Activated T-helper 17 cell treated with anti-CD3 and anti-CD28 coated beads, Interleukin-2, amount 50 U/mL, for 72 hours (primary cell): ENCODE measurements around the gene CMBL. TPM values are rescaled to one million over a fixed set of nuclear protein-coding genes. Genes with fewer than 3 reads are reported as not detected.
A peak's percentile ranks its signal among the peaks of the same experiment; 100 is the strongest.
"Not testable (repeated sequence)": the region's sequence is repeated elsewhere in the genome, so short reads cannot be mapped to it uniquely, and the experiment has no call there.

Experiments used
- ATAC-seq: fragments of 150-1000 bp; cut with Tn5 transposase; replicated peaks from 2 replicates; pipeline ENCODE4 v1.10.0; 2021; ENCODE audit warnings: mild to moderate bottlenecking, moderate library complexity
- H3K27ac Mint-ChIP-seq: one replicate; pipeline ENCODE4 v1.8.0; 2022; ENCODE audit warnings: mixed read lengths
- H3K27me3 Mint-ChIP-seq: one replicate; pipeline ENCODE4 v1.8.0; 2022; ENCODE audit warnings: mixed read lengths
- H3K36me3 Mint-ChIP-seq: one replicate; pipeline ENCODE4 v1.8.0; 2022; ENCODE audit warnings: low read depth, mild to moderate bottlenecking, mixed read lengths
- H3K4me1 Mint-ChIP-seq: one replicate; pipeline ENCODE4 v1.8.0; 2022; ENCODE audit warnings: mixed read lengths
- H3K4me3 Mint-ChIP-seq: one replicate; pipeline ENCODE4 v1.8.0; 2022; ENCODE audit warnings: mild to moderate bottlenecking, mixed read lengths
- H3K9me3 Mint-ChIP-seq: one replicate; pipeline ENCODE4 v1.8.0; 2022; ENCODE audit warnings: mixed read lengths
- total RNA-seq, 2 donors: library from RNA; stranded (reverse); gene quantifications; one replicate each; pipeline ENCODE4 v1.2.3, GENCODE V29; 2022

Gene CMBL
- total RNA-seq, 2 donors from 2014 or later = 0.80 to 0.82 TPM

DNA sequence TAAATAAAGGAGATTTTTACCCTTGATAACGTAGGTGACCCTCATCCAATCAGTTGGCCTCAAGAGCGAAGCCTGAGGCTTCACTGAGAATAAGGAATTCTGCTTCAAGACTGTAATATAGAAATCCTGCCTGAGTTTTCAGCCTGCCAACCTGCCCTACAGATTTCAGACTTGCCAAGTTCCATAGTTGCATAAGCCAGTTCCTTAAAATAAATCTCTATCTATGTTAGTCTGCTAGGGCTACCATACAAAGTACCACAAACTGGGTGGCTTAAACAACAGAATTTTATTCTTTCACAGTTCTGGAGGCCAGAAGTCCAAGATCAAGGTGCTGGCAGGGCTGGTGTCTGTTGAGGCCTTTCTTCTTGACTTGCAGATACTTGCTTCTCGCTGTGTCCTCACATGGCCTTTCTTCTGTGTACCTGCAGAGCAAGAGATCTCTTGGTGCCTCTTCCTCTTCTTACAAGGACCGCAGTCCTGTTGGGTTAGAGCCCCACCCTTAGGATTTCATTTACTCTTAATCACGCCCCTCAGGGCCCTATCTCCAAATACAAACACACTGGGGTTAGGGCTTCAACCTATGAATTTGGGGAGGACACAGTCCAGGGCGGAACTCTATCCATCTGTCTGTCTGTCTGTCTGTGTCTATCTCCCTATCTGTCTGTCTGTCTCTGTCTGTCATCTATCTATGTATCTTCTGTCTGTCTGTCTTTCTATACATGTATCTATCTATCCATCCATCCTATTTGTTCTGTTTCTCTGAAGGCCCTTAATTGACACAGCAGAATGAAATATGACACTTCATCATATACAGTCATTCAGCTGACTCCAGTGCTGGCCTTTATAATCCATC, 17.0 kb upstream of the CMBL start:
- Mint-ChIP-seq H3K4me3 (no peak overlapping the region), H3K9me3 (no peaks in the 10 kb centered on the region), H3K36me3 (no peaks in the 10 kb centered on the region), H3K27me3 (peaks cover 5% of the 10 kb centered on the region), H3K4me1 (no peaks in the 10 kb centered on the region), H3K27ac (no peak overlapping the region)
- ATAC-seq = no peak

DNA sequence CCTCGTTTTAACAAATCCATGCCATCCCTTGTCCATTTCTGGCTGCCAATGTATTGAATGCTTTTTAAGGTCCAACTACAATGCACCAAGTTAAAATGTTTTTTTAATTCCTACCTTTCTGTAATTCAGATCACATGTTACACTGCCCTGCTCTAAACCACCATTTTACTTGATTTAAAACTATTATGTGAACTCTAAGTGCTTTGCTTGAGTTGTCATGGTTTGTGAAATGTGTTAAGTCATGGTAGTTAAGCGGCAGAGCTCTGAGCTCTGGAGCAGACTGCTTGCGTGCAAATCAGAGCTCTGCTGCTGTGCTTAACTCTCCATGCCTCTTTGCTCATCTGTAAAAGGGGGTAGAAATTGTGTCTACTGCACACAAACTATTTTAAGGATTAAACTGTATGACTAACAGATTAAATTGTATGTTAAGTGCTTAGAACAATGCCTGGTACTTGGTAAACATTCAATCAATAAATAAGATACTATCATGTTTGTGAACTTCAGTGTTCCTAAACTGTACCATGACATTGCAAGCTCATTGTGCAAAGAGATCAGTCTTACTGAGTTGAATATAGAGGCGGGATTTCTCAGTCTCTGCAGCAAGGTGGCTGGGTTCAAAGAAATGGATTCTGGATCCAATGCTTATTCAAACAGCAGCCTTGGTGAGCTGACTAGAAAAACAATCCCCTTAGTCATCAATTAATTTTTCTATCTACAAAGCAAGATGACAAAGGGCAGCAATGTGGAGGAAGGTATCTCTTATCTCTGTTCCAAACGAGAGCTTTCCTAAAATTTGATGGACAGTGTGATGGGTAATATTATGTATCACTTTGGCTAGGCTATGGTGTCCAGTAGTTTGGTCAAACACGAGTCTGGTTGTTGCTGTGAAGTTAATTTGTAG, 16.1 kb upstream of the CMBL start:
- Mint-ChIP-seq H3K36me3 (no peaks in the 10 kb centered on the region), H3K9me3 (no peaks in the 10 kb centered on the region), H3K4me1 (no peaks in the 10 kb centered on the region), H3K4me3 (no peak overlapping the region), H3K27ac (no peak overlapping the region), H3K27me3 (no peaks in the 10 kb centered on the region)
- ATAC-seq = no peak

DNA sequence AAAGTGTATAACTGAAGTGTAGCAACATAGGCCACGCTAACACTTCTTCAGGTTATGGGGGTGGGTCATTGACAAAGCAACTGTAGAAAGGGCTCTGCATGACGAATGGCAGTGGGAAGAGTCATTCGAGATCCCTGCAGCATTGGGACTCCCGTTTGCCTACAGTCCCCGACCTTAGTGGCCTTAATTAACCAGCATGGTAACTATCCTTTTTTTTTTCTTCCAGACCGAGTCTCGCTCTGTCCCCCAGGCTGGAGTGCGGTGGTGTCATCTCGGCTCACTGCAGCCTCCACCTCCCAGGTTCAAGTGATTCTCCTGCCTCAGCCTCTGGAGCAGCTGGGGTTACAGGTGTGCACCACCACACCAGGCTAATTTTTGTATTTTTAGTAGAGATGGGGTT, 14.2 kb upstream of the CMBL start:
- ATAC-seq = no peak
- H3K36me3 Mint-ChIP-seq = no peaks in the 10 kb centered on the region
- H3K4me3 Mint-ChIP-seq = no peak overlapping the region
- no peaks in the 10 kb centered on the region for H3K27me3 Mint-ChIP-seq
- H3K4me1 Mint-ChIP-seq = no peaks in the 10 kb centered on the region
- H3K9me3 Mint-ChIP-seq = no peaks in the 10 kb centered on the region
- H3K27ac Mint-ChIP-seq = no peak overlapping the region

DNA sequence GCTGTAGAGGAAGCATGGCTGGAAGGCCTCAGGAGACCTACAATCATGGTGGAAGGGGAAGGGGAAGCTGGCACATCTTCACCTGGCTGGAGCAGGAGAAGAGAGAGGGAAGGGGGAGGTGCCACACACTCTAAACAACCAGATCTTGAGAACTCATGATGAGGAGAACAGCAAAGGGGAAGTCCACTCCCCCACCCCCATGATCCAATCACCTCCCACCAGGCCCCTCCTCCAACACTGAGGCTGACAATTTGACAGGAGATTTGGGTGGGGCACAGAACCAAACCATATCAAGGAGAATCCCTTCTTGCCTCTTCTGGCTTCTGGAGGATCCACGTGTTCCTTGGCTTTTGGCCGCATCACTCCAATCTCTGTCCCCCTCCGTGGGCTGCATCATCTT, 13.1 kb upstream of the CMBL start:
- Mint-ChIP-seq H3K27ac (no peak overlapping the region), H3K36me3 (no peaks in the 10 kb centered on the region), H3K4me3 (no peak overlapping the region), H3K4me1 (no peaks in the 10 kb centered on the region), H3K27me3 (no peaks in the 10 kb centered on the region), H3K9me3 (no peaks in the 10 kb centered on the region)
- ATAC-seq = no peak

DNA sequence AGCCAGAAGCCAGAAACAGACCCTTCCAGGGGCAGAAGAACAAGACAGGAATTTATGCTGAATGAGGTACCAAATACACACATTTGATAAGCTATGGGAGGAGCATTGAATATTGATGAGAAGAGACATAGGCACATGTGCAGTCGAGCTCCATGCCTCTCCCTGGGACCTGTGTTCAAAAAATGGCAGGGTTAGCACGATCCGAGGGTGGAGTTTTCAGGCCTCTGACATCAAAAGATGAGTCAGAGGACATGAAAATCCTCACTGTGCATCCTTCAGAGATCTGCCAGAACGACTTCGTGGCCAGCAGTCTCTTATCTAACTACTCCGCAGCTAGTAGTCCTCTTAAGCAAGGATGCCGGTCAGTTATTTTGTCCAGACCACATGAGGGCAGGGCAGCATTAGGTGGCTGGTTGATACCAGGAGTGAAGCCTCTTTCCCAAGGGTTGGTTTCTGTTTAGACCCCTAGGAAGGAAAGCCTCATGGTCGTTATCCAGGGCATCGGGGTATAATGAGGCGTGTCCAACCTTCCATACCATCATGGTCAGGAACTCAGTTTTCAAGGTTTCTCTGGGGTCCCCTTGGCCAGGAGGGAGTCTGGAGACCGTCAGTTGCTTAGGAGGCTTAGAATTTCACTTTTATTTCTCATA, 11.6 kb upstream of the CMBL start:
- Mint-ChIP-seq H3K4me3 (no peak overlapping the region), H3K36me3 (no peaks in the 10 kb centered on the region), H3K4me1 (no peaks in the 10 kb centered on the region), H3K9me3 (no peaks in the 10 kb centered on the region), H3K27me3 (no peaks in the 10 kb centered on the region), H3K27ac (no peak overlapping the region)
- no peak for ATAC-seq

DNA sequence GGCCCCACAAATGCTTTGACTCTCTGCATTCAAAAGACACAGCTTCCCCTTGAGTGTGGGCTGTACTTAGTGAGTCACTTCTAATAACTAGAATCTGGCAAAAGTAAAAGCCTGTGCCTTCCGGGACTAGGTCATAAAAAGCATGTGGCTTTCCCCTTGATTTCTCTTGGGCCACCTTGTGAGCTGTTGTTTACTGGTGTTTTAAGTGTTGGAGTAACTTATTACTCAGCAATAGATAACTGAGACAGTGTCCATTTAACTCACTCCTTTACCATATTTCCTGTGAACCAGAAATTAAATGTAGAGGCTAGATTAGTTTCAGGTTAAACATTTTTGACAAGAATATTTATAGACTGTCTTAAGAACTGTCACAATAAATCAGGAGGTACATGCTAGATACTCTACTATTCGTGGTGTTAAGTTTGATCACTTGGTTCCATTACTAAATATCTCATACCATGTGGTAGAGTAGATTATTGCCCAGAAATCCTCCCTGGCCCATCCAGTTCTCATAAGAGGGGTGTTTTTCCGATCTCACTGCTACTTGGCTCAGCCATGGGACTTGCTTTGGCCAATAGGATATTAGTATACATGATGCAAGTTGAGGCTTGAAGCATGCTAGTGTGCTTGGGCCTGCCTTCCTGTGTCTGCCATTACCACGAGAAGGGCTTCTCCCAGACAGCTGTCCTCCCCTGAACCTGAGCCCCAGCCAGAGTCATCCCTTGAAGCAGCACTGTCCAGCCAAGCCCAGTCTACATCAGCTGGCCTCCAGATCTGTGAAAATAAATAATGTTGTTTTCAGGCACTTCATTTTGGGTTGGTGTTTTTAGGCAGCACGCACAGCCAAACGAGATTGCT, 10.4 kb upstream of the CMBL start:
- H3K36me3 Mint-ChIP-seq = no peaks in the 10 kb centered on the region
- no peaks in the 10 kb centered on the region for H3K9me3 Mint-ChIP-seq
- no peak overlapping the region for H3K27ac Mint-ChIP-seq
- ATAC-seq = peak; percentile 89
- H3K4me3 Mint-ChIP-seq = no peak overlapping the region
- no peaks in the 10 kb centered on the region for H3K27me3 Mint-ChIP-seq
- no peaks in the 10 kb centered on the region for H3K4me1 Mint-ChIP-seq

DNA sequence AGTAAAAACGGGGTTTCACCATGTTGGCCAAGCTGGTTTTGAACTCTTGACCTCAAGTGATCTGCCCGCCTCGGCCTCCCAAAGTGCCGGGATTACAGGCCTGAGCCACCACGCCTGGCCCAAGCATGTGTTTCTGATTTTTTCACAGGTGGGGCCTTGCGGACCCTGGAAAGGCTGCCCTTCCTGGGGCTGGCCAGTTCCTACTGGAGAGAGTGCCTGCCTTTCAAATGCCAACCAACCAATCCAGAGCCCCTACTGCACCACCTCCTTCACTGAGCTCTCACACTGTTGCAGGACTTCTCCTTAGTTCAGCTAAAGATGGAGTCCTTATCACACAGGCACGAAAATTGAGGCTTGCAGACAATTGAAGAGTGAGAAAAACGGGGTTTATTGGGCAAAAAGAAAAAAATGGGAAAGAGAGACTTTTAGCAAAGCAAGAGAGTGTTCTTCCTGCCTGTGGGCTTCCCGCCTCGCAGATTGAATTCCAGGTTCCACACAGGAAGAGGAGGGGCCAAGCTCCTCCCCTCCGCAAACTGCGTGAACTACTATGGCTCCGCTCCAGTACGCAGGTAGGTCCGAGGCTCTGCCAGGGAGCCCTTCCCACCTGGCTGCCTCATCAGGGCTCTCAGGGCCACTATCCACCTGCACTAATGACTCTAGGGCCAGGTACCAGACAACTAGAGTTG, 8.3 kb upstream of the CMBL start:
- Mint-ChIP-seq H3K9me3 (no peaks in the 10 kb centered on the region), H3K4me1 (peaks cover 7% of the 10 kb centered on the region), H3K36me3 (no peaks in the 10 kb centered on the region), H3K4me3 (no peak overlapping the region), H3K27ac (no peak overlapping the region), H3K27me3 (peaks cover 4% of the 10 kb centered on the region)
- no peak for ATAC-seq

DNA sequence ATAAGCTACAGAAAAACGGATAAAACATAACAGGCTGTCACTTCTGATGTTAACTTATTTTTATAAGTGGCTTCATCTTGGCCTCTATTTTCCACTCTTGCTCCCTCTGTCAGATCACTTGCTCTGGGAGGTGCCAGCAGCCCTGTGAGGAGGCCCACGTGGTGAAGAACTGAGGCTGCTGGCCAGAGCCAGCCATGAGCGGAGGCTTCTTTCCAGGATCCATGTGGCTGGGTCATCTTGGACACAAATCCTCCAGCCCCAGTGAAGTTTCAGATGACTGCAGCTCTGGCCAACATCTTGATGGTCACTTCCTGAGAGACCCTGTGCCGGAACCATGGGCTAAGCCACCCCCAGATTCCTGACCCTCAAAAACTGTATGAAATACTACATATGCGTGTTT, 7.5 kb upstream of the CMBL start:
- ATAC-seq = no peak
- peaks cover 10% of the 10 kb centered on the region for H3K4me1 Mint-ChIP-seq
- no peak overlapping the region for H3K27ac Mint-ChIP-seq
- H3K4me3 Mint-ChIP-seq = no peak overlapping the region
- peaks cover 4% of the 10 kb centered on the region for H3K27me3 Mint-ChIP-seq
- H3K9me3 Mint-ChIP-seq = no peaks in the 10 kb centered on the region
- no peaks in the 10 kb centered on the region for H3K36me3 Mint-ChIP-seq

DNA sequence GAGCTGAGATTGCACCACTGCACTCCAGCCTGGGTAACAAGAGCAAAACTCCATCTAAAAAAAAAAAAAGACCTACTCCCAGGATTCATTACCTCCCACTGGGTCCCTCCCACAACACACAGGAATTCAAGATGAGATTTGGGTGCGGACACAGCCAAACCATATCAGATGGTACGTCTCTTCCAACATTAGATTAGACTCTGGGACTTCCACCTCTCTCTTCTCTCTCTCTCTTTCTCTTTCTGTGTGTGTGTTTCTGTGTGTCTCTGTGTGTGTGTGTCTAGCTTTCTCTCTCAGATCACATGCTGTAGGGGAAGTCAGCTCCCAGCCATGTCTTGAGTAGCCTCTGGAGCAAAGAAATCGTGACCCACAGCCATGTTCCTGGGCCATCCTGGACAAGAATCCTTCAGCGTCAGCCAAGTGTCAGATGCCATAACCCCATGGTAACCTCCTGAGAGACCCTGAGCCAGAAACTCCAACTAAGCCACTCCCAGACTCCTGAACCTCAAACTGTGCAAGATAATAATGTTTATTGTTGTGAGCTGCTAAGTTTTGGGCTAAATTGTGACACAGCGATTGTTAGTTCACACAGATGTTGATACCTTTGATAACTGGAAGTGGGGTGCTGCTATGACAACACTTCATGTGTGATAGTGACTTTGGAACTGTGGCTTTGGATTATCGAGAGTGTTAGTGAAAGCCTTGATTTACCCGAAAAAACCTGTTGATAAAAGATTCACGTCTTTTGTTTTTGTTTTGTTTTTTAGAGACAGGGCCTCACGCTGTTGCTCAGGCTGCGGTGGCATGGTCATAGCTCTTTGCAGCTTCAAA, 4.1 kb upstream of the CMBL start:
- Mint-ChIP-seq H3K4me1 (peaks cover 10% of the 10 kb centered on the region), H3K27ac (no peak overlapping the region), H3K36me3 (no peaks in the 10 kb centered on the region), H3K27me3 (peaks cover 15% of the 10 kb centered on the region), H3K9me3 (no peaks in the 10 kb centered on the region), H3K4me3 (no peak overlapping the region)
- no peak for ATAC-seq

DNA sequence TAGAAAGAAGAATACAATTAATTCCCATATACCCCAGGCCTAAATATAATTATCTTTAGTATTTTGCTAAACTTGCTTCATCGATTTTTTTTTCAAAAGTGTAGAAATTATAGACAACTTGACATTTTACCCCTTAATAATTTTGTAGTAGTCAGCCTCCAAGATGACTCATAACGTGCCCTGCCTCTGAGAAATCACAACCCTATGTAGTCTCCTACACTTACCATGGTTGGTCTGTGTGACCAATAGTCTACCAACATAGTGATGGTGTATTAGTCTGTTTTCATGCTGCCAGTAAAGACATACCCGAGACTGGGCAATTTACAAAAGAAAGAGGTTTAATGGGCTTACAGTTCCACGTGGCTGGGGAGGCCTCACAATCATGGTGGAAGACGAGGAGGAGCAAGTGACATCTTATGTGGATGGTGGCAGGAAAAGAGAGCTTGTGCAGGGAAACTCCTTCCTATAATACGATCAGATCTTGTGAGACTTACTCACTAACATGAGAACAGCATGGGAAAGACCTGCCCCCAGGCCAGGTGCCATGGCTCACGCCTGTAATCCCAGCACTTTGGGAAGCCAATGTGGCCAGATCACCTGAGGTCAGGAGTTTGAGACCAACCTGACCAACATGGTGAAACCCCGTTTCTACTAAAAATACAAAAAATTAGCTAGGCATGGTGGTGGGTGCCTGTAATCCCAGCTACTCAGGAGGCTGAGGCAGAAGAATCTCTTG, 3.3 kb upstream of the CMBL start:
- H3K27me3 Mint-ChIP-seq = peaks cover 22% of the 10 kb centered on the region
- not testable (repeated sequence) for H3K36me3 Mint-ChIP-seq, H3K4me1 Mint-ChIP-seq, H3K27ac Mint-ChIP-seq, H3K9me3 Mint-ChIP-seq, H3K4me3 Mint-ChIP-seq
- ATAC-seq = peak; percentile 87

DNA sequence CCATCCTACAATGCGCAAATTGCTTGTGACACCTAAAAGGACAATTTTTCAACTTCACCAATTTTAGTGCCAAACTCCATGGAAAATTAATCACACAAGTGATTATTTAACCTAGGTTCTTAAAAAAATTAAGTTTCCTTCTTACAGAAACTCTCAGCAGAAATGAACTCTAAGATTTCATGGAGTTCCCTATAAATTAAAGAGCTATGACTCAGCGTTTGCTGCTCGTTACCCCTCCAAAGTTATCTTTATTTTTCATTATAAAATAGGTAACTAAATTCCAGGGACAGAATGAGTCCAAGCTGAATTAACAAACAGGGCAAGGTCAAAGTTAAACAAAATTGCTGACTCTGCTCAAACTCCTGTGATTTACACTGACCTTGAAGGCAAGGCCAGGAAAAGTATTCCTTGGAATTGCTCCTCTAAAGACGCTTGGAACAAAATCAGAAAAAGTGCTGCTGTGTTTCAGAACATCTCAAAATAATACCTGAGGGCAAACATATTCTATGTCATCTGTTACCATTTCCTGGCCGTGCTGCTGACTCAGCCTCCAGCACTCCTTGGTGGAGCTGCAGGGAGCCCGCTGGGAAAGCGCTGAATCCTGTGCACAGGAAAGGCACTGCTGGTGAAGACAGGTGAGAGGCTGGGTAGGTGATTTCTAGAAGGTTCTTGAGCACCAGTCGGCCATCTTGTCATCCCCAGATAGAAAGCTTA, 2.5 kb upstream of the CMBL start:
- H3K4me3 Mint-ChIP-seq = no peak overlapping the region
- H3K4me1 Mint-ChIP-seq = peaks cover 10% of the 10 kb centered on the region
- H3K27me3 Mint-ChIP-seq = peaks cover 24% of the 10 kb centered on the region
- no peaks in the 10 kb centered on the region for H3K36me3 Mint-ChIP-seq
- H3K27ac Mint-ChIP-seq = no peak overlapping the region
- ATAC-seq = peak; percentile 48
- H3K9me3 Mint-ChIP-seq = no peaks in the 10 kb centered on the region

DNA sequence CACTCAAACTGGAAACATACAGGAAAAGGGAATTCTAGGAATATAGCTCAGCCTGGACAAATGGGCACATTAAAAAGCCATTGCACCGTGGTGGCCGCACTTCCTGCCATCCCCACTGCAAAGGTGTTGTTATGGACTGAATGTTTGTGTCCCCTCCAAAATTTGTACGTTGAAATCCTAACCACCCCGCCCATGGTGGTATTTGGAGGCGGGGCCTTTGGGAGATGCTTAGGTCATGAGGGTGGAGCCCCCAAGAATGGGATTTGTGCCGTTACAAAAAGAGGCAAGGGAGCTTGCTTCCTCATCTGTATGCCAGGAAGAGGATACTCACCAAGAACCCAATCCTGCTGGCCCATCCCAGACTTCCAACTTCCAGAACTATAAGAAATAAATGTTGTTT, 1.1 kb upstream of the CMBL start:
- Mint-ChIP-seq H3K27me3 (peaks cover 24% of the 10 kb centered on the region), H3K36me3 (no peaks in the 10 kb centered on the region), H3K4me3 (peak overlapping the region; percentile 41), H3K27ac (no peak overlapping the region), H3K4me1 (peaks cover 10% of the 10 kb centered on the region), H3K9me3 (no peaks in the 10 kb centered on the region)
- ATAC-seq = no peak
